PC-9 (cell line): Measurements from ENCODE around the gene ALPK1.

Experiments used
- EZH2 ChIP-seq: fragments of 200-600 bp; sonication (generic); IDR thresholded peaks from 2 replicates; pipeline ENCODE4 v1.8.0; 2017; ENCODE audit warnings: antibody characterized with exemption, low read depth
- TF ChIP-seq, protein P1 (sequence below): fragments of 200-600 bp; sonication (generic); conservative IDR thresholded peaks from 2 replicates; pipeline ENCODE4 v1.6.1; 2017; ENCODE audit warnings: mixed run types, antibody characterized with exemption, mild to moderate bottlenecking, moderate library complexity

DNA sequence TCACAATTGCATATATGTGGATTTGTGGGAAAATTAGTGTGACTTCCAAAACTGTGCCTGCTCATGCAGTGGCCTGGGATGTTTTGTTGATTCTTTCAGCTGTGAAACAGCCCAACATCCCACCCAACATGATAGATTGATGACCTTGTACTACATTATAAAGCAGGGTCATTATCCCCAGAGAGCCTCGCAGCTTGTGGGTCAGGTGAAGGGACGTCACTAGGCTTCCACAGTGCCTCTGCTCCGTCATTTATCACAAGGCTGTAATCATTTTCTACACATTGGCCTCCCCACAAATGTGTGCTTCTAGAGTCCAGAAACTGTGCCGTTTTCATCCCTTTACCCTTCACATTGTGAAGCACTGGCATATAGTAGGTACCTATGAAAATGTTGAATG lies 31.6 kb downstream of the ALPK1 start:
- TF ChIP-seq, protein P1, sequence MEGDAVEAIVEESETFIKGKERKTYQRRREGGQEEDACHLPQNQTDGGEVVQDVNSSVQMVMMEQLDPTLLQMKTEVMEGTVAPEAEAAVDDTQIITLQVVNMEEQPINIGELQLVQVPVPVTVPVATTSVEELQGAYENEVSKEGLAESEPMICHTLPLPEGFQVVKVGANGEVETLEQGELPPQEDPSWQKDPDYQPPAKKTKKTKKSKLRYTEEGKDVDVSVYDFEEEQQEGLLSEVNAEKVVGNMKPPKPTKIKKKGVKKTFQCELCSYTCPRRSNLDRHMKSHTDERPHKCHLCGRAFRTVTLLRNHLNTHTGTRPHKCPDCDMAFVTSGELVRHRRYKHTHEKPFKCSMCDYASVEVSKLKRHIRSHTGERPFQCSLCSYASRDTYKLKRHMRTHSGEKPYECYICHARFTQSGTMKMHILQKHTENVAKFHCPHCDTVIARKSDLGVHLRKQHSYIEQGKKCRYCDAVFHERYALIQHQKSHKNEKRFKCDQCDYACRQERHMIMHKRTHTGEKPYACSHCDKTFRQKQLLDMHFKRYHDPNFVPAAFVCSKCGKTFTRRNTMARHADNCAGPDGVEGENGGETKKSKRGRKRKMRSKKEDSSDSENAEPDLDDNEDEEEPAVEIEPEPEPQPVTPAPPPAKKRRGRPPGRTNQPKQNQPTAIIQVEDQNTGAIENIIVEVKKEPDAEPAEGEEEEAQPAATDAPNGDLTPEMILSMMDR: no peak
- no peak for TF ChIP-seq EZH2
